Measurements from ENCODE around the gene EDEM1.

EDEM1 gene

DNA sequence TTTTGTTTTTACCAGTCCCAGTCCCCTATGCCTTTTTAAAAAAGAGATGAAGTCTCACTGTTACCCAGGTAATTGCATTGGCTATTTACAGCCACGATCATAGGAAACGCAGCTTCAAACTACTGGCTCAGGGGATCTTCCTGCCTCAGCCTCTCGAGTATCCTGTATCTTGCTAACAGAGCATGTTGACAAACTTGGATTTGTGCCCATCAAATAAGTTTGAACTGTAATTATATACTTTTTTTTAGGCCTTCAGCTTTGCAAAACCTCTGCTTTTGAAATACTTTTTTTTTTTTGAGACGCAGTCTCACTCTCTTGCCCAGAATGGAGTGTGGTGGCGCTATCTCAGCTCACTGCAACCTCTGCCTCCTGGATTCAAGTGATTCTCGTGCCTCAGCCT lies 3.0 kb upstream of the EDEM1 start:
- no peaks in the 10 kb centered on the region for H3K27me3 ChIP-seq (ENCODE audit: low read length)
- H3K27ac ChIP-seq (ENCODE audit: low read depth, low read length), result peak overlapping the region; percentile 97
- H3K4me3 ChIP-seq (ENCODE audit: insufficient read depth, low read length, poor library complexity, severe bottlenecking), result no peak overlapping the region
- peak overlapping the region; percentile 69 for H3K9ac ChIP-seq (ENCODE audit: low read length)
- TF ChIP-seq CTCF (IDR thresholded peaks at IDR 0.05; ENCODE audit: insufficient read depth, low read length, poor library complexity, severe bottlenecking), result no peak
- no peak for TF ChIP-seq EZH2phosphoT487 (conservative IDR thresholded peaks at IDR 0.05; ENCODE audit: low read length)
- no peaks in the 10 kb centered on the region for H4K20me1 ChIP-seq (ENCODE audit: low read depth, low read length)
- peaks cover 4% of the 10 kb centered on the region; the same call in 1 of the 2 replicates for H3K36me3 ChIP-seq (ENCODE audit: low read length)
- peak overlapping the region; percentile 96 for H3K4me2 ChIP-seq (ENCODE audit: low read depth, low read length, poor library complexity, severe bottlenecking)
- peaks cover 20% of the 10 kb centered on the region for H3K79me2 ChIP-seq (ENCODE audit: insufficient read depth, low read length)
- no peaks in the 10 kb centered on the region for H3K9me3 ChIP-seq (ENCODE audit: insufficient read depth, low read length)
- H2AFZ ChIP-seq (ENCODE audit: low read depth, low read length, severe bottlenecking), result no peak overlapping the region
- peaks cover 69% of the 10 kb centered on the region for H3F3A ChIP-seq (ENCODE audit: insufficient read depth)
- no peaks in the 10 kb centered on the region for H3K9me2 ChIP-seq (replicated peaks; ENCODE audit: insufficient read depth, low read length)

DNA sequence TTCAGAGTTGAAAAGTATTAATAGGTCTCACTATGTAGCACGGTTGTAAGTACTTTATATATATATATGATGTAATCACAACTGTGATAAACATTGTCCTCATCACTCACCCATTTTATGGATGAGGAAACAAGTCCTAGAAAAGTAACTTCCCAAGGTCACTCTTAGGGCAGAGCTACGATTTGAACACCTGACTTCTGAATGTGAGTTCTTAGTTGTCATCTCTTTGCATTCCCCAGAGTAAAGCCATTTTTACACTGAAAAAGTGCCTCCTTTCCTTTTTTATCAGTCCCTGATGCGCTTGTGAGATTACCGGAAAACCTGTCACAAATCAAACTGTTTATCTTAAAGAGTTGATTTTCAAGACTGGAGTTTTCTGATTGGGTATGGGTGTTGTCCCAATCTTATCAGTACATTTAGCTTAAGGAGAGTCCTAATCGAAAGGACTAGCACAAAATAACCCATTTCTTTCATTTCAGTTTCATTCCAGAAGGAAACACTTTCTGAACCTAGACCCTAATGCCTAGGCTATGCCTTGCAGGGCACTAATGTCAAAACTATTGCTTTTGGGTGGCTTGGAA lies 2.3 kb upstream of the EDEM1 start:
- Histone ChIP-seq H3K27me3 (ENCODE audit: low read length) (no peaks in the 10 kb centered on the region), H3K9ac (ENCODE audit: low read length) (peak overlapping the region; percentile 69), H3K79me2 (ENCODE audit: insufficient read depth, low read length) (peaks cover 27% of the 10 kb centered on the region), H3F3A (ENCODE audit: insufficient read depth) (peaks cover 62% of the 10 kb centered on the region), H3K4me2 (ENCODE audit: low read depth, low read length, poor library complexity, severe bottlenecking) (peak overlapping the region; percentile 96), H3K27ac (ENCODE audit: low read depth, low read length) (peak overlapping the region; percentile 97), H2AFZ (ENCODE audit: low read depth, low read length, severe bottlenecking) (no peak overlapping the region), H3K9me3 (ENCODE audit: insufficient read depth, low read length) (no peaks in the 10 kb centered on the region), H3K9me2 (replicated peaks; ENCODE audit: insufficient read depth, low read length) (no peaks in the 10 kb centered on the region), H3K4me3 (ENCODE audit: insufficient read depth, low read length, poor library complexity, severe bottlenecking) (peak overlapping the region; percentile 22), H3K36me3 (ENCODE audit: low read length) (peaks cover 10% of the 10 kb centered on the region), H4K20me1 (ENCODE audit: low read depth, low read length) (peaks cover 4% of the 10 kb centered on the region; the same call in 1 of the 2 replicates)
- TF ChIP-seq EZH2phosphoT487 (conservative IDR thresholded peaks at IDR 0.05; ENCODE audit: low read length) (no peak), CTCF (IDR thresholded peaks at IDR 0.05; ENCODE audit: insufficient read depth, low read length, poor library complexity, severe bottlenecking) (no peak)

DNA sequence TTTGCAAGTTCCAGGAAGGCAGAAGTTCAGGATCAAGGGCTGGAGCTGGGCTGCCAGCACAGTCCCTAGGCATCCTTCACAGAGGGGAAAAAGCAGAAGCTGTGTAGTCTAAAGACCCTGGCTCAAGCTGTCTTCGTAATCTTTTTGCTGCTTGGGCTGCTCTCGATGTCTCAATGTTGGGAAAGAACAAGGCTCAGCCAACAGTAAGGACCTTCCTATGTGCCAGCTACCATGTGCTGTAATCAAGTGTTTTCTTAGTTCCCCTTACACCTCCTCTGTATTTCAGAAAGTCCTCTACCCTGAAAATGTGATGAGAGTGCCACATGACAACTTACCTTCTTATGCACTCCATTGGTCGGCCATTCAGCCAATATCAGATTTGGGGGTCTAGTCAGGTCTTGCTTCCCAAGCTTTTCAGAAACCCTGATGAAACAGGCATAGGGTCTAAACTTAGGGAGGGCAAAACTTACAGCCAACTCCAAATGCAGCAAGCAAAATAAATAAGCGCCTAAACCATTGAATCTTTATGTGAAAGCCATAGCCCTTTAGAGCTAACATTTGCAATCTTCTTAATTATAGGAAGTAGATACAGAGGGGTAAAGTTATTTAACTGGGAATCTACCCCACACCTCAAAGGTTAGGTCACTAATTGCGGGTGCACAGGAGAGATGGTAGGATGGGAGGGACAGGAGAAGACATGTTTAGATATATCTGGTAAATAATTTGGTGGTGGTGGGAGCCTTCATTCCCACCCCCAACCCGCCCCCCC lies 1.2 kb upstream of the EDEM1 start:
- peaks cover 54% of the 10 kb centered on the region for H3F3A ChIP-seq (ENCODE audit: insufficient read depth)
- H3K4me3 ChIP-seq (ENCODE audit: insufficient read depth, low read length, poor library complexity, severe bottlenecking), result peak overlapping the region; percentile 60
- peaks cover 13% of the 10 kb centered on the region for H3K36me3 ChIP-seq (ENCODE audit: low read length)
- H3K27ac ChIP-seq (ENCODE audit: low read depth, low read length), result peak overlapping the region; percentile 97
- H4K20me1 ChIP-seq (ENCODE audit: low read depth, low read length), result peaks cover 7% of the 10 kb centered on the region; the same call in 1 of the 2 replicates
- no peaks in the 10 kb centered on the region for H3K9me3 ChIP-seq (ENCODE audit: insufficient read depth, low read length)
- TF ChIP-seq CTCF (IDR thresholded peaks at IDR 0.05; ENCODE audit: insufficient read depth, low read length, poor library complexity, severe bottlenecking), result no peak
- no peak for TF ChIP-seq EZH2phosphoT487 (conservative IDR thresholded peaks at IDR 0.05; ENCODE audit: low read length)
- no peaks in the 10 kb centered on the region for H3K9me2 ChIP-seq (replicated peaks; ENCODE audit: insufficient read depth, low read length)
- no peaks in the 10 kb centered on the region for H3K27me3 ChIP-seq (ENCODE audit: low read length)
- peak overlapping the region; percentile 96 for H3K4me2 ChIP-seq (ENCODE audit: low read depth, low read length, poor library complexity, severe bottlenecking)
- H2AFZ ChIP-seq (ENCODE audit: low read depth, low read length, severe bottlenecking), result no peak overlapping the region
- peaks cover 38% of the 10 kb centered on the region for H3K79me2 ChIP-seq (ENCODE audit: insufficient read depth, low read length)
- peak overlapping the region; percentile 69 for H3K9ac ChIP-seq (ENCODE audit: low read length)
